Measurements from ENCODE around the gene WFDC13.
A peak's percentile ranks its signal among the peaks of the same experiment; 100 is the strongest.
"Not testable (repeated sequence)": the region's sequence is repeated elsewhere in the genome, so short reads cannot be mapped to it uniquely, and the experiment has no call there.

The WFDC13 gene

GRCh38 chr20:45701873-45702272 is at the start of gene WFDC13:
WFDC13 (plus strand) TSS chr20:45702038; CDS start chr20:45702124, 86 bp downstream.
- H3K4me3 ChIP-seq (ENCODE audit: low read depth, low read length) = no peak within 1 kb of the TSS
- in situ Hi-C loops (cut with HindIII; ENCODE audit: low sequenced_read_pairs) = no loop called here
- no peak for TF ChIP-seq CTCF (IDR thresholded peaks at IDR 0.05; ENCODE audit: low read depth, low read length)
- no peak for DNase-seq (ENCODE audit: low read depth, low spot score)

- in situ Hi-C loops (cut with HindIII; ENCODE audit: low sequenced_read_pairs) = not testable (repeated sequence)
Observed at GRCh38 chr20:45657038-45657437, 44.8 kb upstream of the WFDC13 start.

GRCh38 chr20:45670139-45670538 is 31.7 kb upstream of the WFDC13 start, which contains the start of gene WFDC11:
WFDC11 (minus strand) TSS chr20:45670239; CDS start chr20:45650600, 19,639 bp downstream.
- TF ChIP-seq CTCF (IDR thresholded peaks at IDR 0.05; ENCODE audit: low read depth, low read length) = no peak
- in situ Hi-C loops (cut with HindIII; ENCODE audit: low sequenced_read_pairs) = no loop called here
- H3K4me3 ChIP-seq (ENCODE audit: low read depth, low read length) = no peak within 1 kb of the TSS

More at GRCh38 chr20:45657038-45657437, 44.8 kb upstream of the WFDC13 start:
- not testable (repeated sequence) for H3K4me3 ChIP-seq (ENCODE audit: low read depth, low read length); DNase-seq (ENCODE audit: low read depth, low spot score)

GRCh38 chr20:45672765-45673164 is 29.1 kb upstream of the WFDC13 start:
- no peak for TF ChIP-seq CTCF (IDR thresholded peaks at IDR 0.05; ENCODE audit: low read depth, low read length)
- no peak for DNase-seq (ENCODE audit: low read depth, low spot score)
- no peak overlapping the region for H3K4me3 ChIP-seq (ENCODE audit: low read depth, low read length)
- in situ Hi-C loops (cut with HindIII; ENCODE audit: low sequenced_read_pairs) = no loop called here

More at GRCh38 chr20:45670139-45670538, 31.7 kb upstream of the WFDC13 start, which contains the start of gene WFDC11:
- no peak for DNase-seq (ENCODE audit: low read depth, low spot score)

- no peak for DNase-seq (ENCODE audit: low read depth, low spot score)
- in situ Hi-C loops (cut with HindIII; ENCODE audit: low sequenced_read_pairs) = no loop called here
Observed at GRCh38 chr20:45679650-45680049, 22.2 kb upstream of the WFDC13 start.

GRCh38 chr20:45685896-45686295 is 15.9 kb upstream of the WFDC13 start:
- no peak for DNase-seq (ENCODE audit: low read depth, low spot score)
- H3K4me3 ChIP-seq (ENCODE audit: low read depth, low read length) = no peak overlapping the region
- TF ChIP-seq CTCF (IDR thresholded peaks at IDR 0.05; ENCODE audit: low read depth, low read length) = peak; percentile 6
- in situ Hi-C loops (cut with HindIII; ENCODE audit: low sequenced_read_pairs) = no loop called here

More at GRCh38 chr20:45679650-45680049, 22.2 kb upstream of the WFDC13 start:
- TF ChIP-seq CTCF (IDR thresholded peaks at IDR 0.05; ENCODE audit: low read depth, low read length) = no peak
- H3K4me3 ChIP-seq (ENCODE audit: low read depth, low read length) = no peak overlapping the region

GRCh38 chr20:45693346-45693745 is 8.5 kb upstream of the WFDC13 start:
- in situ Hi-C loops (cut with HindIII; ENCODE audit: low sequenced_read_pairs); H3K4me3 ChIP-seq (ENCODE audit: low read depth, low read length); DNase-seq (ENCODE audit: low read depth, low spot score): not testable (repeated sequence)

GRCh38 chr20:45695496-45695895 is 6.3 kb upstream of the WFDC13 start:
- H3K4me3 ChIP-seq (ENCODE audit: low read depth, low read length) = no peak overlapping the region
- DNase-seq (ENCODE audit: low read depth, low spot score) = no peak
- no peak for TF ChIP-seq CTCF (IDR thresholded peaks at IDR 0.05; ENCODE audit: low read depth, low read length)
- in situ Hi-C loops (cut with HindIII; ENCODE audit: low sequenced_read_pairs) = no loop called here
